ENCODE data around the gene RAB27B. TPM values are rescaled to one million over a fixed set of nuclear protein-coding genes. Genes with fewer than 3 reads are reported as not detected.

RAB27B gene
- total and polyA plus RNA-seq, 2 experiments from 2014 or later, result 4.5 to 13.1 TPM

GRCh38 chr18:54798186-54798585 lies 30.1 kb upstream of the RAB27B start:
- Histone ChIP-seq H3K4me1 (ENCODE audit: insufficient read depth) (peaks cover 5% of the 10 kb centered on the region), H3K4me3 (no peak overlapping the region), H3K36me3 (replicated peaks; ENCODE audit: insufficient read depth, low read depth) (no peaks in the 10 kb centered on the region), H3K4me2 (no peak overlapping the region), H3K27me3 (no peaks in the 10 kb centered on the region), H3K27ac (no peak overlapping the region), H3K79me2 (no peaks in the 10 kb centered on the region), H3K9me2 (replicated peaks; ENCODE audit: insufficient read depth) (no peaks in the 10 kb centered on the region), H4K20me1 (ENCODE audit: insufficient read depth, poor library complexity, severe bottlenecking) (no peaks in the 10 kb centered on the region), H2AFZ (no peak overlapping the region), H3K9me3 (ENCODE audit: low read depth) (no peaks in the 10 kb centered on the region)
- no peak for DNase-seq (ENCODE audit: low spot score)
- TF ChIP-seq EZH2phosphoT487 (IDR thresholded peaks at IDR 0.05; ENCODE audit: low read depth, severe bottlenecking, unreplicated experiment) (no peak), CTCF (IDR thresholded peaks at IDR 0.05; ENCODE audit: poor library complexity) (no peak), EZH2 (IDR thresholded peaks at IDR 0.05; ENCODE audit: borderline replicate concordance) (no peak)
- 96% methylated on average over 3 of the region's 3 CpGs for WGBS (ENCODE audit: low lambda C conversion rate, missing lambda C conversion rate)

GRCh38 chr18:54801374-54801773 lies 26.9 kb upstream of the RAB27B start:
- no peaks in the 10 kb centered on the region for H3K36me3 ChIP-seq (replicated peaks; ENCODE audit: insufficient read depth, low read depth)
- no peak overlapping the region for H3K4me3 ChIP-seq
- 85% methylated on average over 1 of the region's 1 CpG for WGBS (ENCODE audit: low lambda C conversion rate, missing lambda C conversion rate)
- H3K27me3 ChIP-seq, result no peaks in the 10 kb centered on the region
- H3K27ac ChIP-seq, result no peak overlapping the region
- no peaks in the 10 kb centered on the region for H4K20me1 ChIP-seq (ENCODE audit: insufficient read depth, poor library complexity, severe bottlenecking)
- no peaks in the 10 kb centered on the region for H3K9me2 ChIP-seq (replicated peaks; ENCODE audit: insufficient read depth)
- H3K4me1 ChIP-seq (ENCODE audit: insufficient read depth), result peaks cover 5% of the 10 kb centered on the region
- no peak overlapping the region for H3K4me2 ChIP-seq
- no peak overlapping the region for H2AFZ ChIP-seq
- no peak for DNase-seq (ENCODE audit: low spot score)
- TF ChIP-seq EZH2 (IDR thresholded peaks at IDR 0.05; ENCODE audit: borderline replicate concordance), result no peak
- TF ChIP-seq EZH2phosphoT487 (IDR thresholded peaks at IDR 0.05; ENCODE audit: low read depth, severe bottlenecking, unreplicated experiment), result no peak
- TF ChIP-seq CTCF (IDR thresholded peaks at IDR 0.05; ENCODE audit: poor library complexity), result no peak
- H3K79me2 ChIP-seq, result no peaks in the 10 kb centered on the region
- no peaks in the 10 kb centered on the region for H3K9me3 ChIP-seq (ENCODE audit: low read depth)

GRCh38 chr18:54802178-54802577 lies 26.1 kb upstream of the RAB27B start:
- no peak overlapping the region for H3K4me3 ChIP-seq
- no peak overlapping the region for H2AFZ ChIP-seq
- H3K27me3 ChIP-seq, result no peaks in the 10 kb centered on the region
- no peaks in the 10 kb centered on the region for H4K20me1 ChIP-seq (ENCODE audit: insufficient read depth, poor library complexity, severe bottlenecking)
- peak overlapping the region; percentile 29 for H3K27ac ChIP-seq
- no peaks in the 10 kb centered on the region for H3K9me2 ChIP-seq (replicated peaks; ENCODE audit: insufficient read depth)
- WGBS (ENCODE audit: low lambda C conversion rate, missing lambda C conversion rate), result 39% methylated on average over 2 of the region's 2 CpGs
- DNase-seq (ENCODE audit: low spot score), result no peak
- peak overlapping the region; percentile 36 for H3K4me2 ChIP-seq
- H3K79me2 ChIP-seq, result no peaks in the 10 kb centered on the region
- TF ChIP-seq EZH2phosphoT487 (IDR thresholded peaks at IDR 0.05; ENCODE audit: low read depth, severe bottlenecking, unreplicated experiment) (no peak), EZH2 (IDR thresholded peaks at IDR 0.05; ENCODE audit: borderline replicate concordance) (no peak), CTCF (IDR thresholded peaks at IDR 0.05; ENCODE audit: poor library complexity) (no peak)
- H3K36me3 ChIP-seq (replicated peaks; ENCODE audit: insufficient read depth, low read depth), result no peaks in the 10 kb centered on the region
- H3K4me1 ChIP-seq (ENCODE audit: insufficient read depth), result peaks cover 5% of the 10 kb centered on the region
- H3K9me3 ChIP-seq (ENCODE audit: low read depth), result no peaks in the 10 kb centered on the region
